ENCODE results near the gene ATF5. TPM values are rescaled to one million over a fixed set of nuclear protein-coding genes. Genes with fewer than 3 reads are reported as not detected.

ATF5 gene
- total RNA-seq, 3 donors from 2014 or later = 10.7 to 25.0 (median 16.1) TPM

GRCh38 chr19:49895566-49896297, 33.3 kb upstream of the ATF5 start:
- intact Hi-C loops (cut with DNase I, micrococcal nuclease) = no loop called here
- no peak for DNase-seq
- Histone ChIP-seq H3K4me3 (no peak overlapping the region), H3K9me3 (no peaks in the 10 kb centered on the region), H3K36me3 (ENCODE audit: low read depth) (no peaks in the 10 kb centered on the region), H3K4me1 (ENCODE audit: low read depth) (peaks cover 2% of the 10 kb centered on the region)
- no peak for ATAC-seq
- TF ChIP-seq CTCF (IDR thresholded peaks at IDR 0.05) = no peak

- Histone ChIP-seq H3K4me1 (ENCODE audit: low read depth) (peaks cover 2% of the 10 kb centered on the region), H3K4me3 (no peak within 1 kb of the TSS), H3K9me3 (no peaks in the 10 kb centered on the region), H3K36me3 (ENCODE audit: low read depth) (no peaks in the 10 kb centered on the region)
- ATAC-seq = peak; percentile 63
- TF ChIP-seq CTCF (IDR thresholded peaks at IDR 0.05) = no peak
- peak in 1 of 3 donors; percentile 51 for DNase-seq
- intact Hi-C loops (cut with DNase I, micrococcal nuclease) = no loop called here
Measured at GRCh38 chr19:49896863-49897621, 32.0 kb upstream of the ATF5 start, which contains the start of gene IL4I1. Gene IL4I1 (minus strand): TSS chr19:49896887. CDS start chr19:49896160, 727 bp downstream.

GRCh38 chr19:49904136-49904535, 24.9 kb upstream of the ATF5 start:
- intact Hi-C loops (cut with DNase I, micrococcal nuclease) = no loop called here
- no peak for TF ChIP-seq CTCF (IDR thresholded peaks at IDR 0.05)
- no peak overlapping the region for H3K4me3 ChIP-seq
- DNase-seq (no peak), ATAC-seq (no peak)
- H3K4me1 ChIP-seq (ENCODE audit: low read depth) = no peaks in the 10 kb centered on the region
- H3K36me3 ChIP-seq (ENCODE audit: low read depth) = no peaks in the 10 kb centered on the region
- H3K9me3 ChIP-seq = no peaks in the 10 kb centered on the region

GRCh38 chr19:49906879-49907564, 22.0 kb upstream of the ATF5 start:
- intact Hi-C loops (cut with DNase I, micrococcal nuclease) = no loop called here
- no peaks in the 10 kb centered on the region for H3K36me3 ChIP-seq (ENCODE audit: low read depth)
- ATAC-seq = no peak

More at GRCh38 chr19:49906879-49907564, 22.0 kb upstream of the ATF5 start:
- Histone ChIP-seq H3K4me3 (no peak overlapping the region), H3K4me1 (ENCODE audit: low read depth) (no peaks in the 10 kb centered on the region), H3K9me3 (no peaks in the 10 kb centered on the region)
- no peak for DNase-seq
- no peak for TF ChIP-seq CTCF (IDR thresholded peaks at IDR 0.05)

Data from mucosa of descending colon (tissue), 3 donors.